Mesenteric fat pad (tissue), 1 donor: Measurements from ENCODE around the gene SSTR3. TPM values are rescaled to one million over a fixed set of nuclear protein-coding genes. Genes with fewer than 3 reads are reported as not detected.
"Not testable (repeated sequence)": the region's sequence is repeated elsewhere in the genome, so short reads cannot be mapped to it uniquely, and the experiment has no call there.

Experiments used
- DNase-seq: peaks from one replicate; pipeline ENCODE4 v3.0.0-alpha.2; 2020; ENCODE audit warnings: low spot score
- total RNA-seq: library from RNA; stranded (reverse); fragmentation: NEBNext Ultra II Directional; extraction: Animal tissue kit (Norgen Biotek cat#: 25700); gene quantifications from one replicate; pipeline ENCODE4 v1.2.1, GENCODE V29; 2021
- donor health status: DM: yes; HTN: yes; CAD: no.

Gene SSTR3
- total RNA-seq, 1 donor from 2014 or later: not detected

- no peak for DNase-seq
These were observed 29.4 kb downstream of the SSTR3 start for GRCh38 chr22:37182949-37183245.

- DNase-seq: no peak
These were observed 30.0 kb downstream of the SSTR3 start for GRCh38 chr22:37182101-37182948.

GRCh38 chr22:37181681-37182080, 30.6 kb downstream of the SSTR3 start:
- DNase-seq: no peak

GRCh38 chr22:37180531-37181231, 31.6 kb downstream of the SSTR3 start:
- no peak for DNase-seq

- DNase-seq: no peak
These were observed 32.5 kb downstream of the SSTR3 start for GRCh38 chr22:37179622-37180420.

- no peak for DNase-seq
These were observed 33.2 kb downstream of the SSTR3 start for GRCh38 chr22:37179126-37179470.

- no peak for DNase-seq
These were observed 33.7 kb downstream of the SSTR3 start for GRCh38 chr22:37178350-37179125.

- no peak for DNase-seq
These were observed 34.5 kb downstream of the SSTR3 start for GRCh38 chr22:37177755-37178154.

- no peak for DNase-seq
These were observed 35.1 kb downstream of the SSTR3 start for GRCh38 chr22:37177221-37177620.

- DNase-seq: no peak
These were observed 35.7 kb downstream of the SSTR3 start for GRCh38 chr22:37176464-37177061.

GRCh38 chr22:37175414-37176281, 36.6 kb downstream of the SSTR3 start:
- peak; percentile 79 for DNase-seq

GRCh38 chr22:37174964-37175363, 37.3 kb downstream of the SSTR3 start:
- DNase-seq: no peak

GRCh38 chr22:37173709-37174108, 38.6 kb downstream of the SSTR3 start:
- no peak for DNase-seq

GRCh38 chr22:37172266-37173245, 39.7 kb downstream of the SSTR3 start:
- no peak for DNase-seq

GRCh38 chr22:37171662-37172061, 40.6 kb downstream of the SSTR3 start:
- DNase-seq: no peak

- not testable (repeated sequence) for DNase-seq
These were observed 41.4 kb downstream of the SSTR3 start for GRCh38 chr22:37170689-37171405.

- DNase-seq: peak; percentile 55
These were observed 42.2 kb downstream of the SSTR3 start for GRCh38 chr22:37169947-37170688.
